ENCODE measurements around the gene SMC1B. TPM values are rescaled to one million over a fixed set of nuclear protein-coding genes. Genes with fewer than 3 reads are reported as not detected.

SMC1B gene
- total RNA-seq, 2 experiments from 2014 or later: 1.8 TPM

DNA sequence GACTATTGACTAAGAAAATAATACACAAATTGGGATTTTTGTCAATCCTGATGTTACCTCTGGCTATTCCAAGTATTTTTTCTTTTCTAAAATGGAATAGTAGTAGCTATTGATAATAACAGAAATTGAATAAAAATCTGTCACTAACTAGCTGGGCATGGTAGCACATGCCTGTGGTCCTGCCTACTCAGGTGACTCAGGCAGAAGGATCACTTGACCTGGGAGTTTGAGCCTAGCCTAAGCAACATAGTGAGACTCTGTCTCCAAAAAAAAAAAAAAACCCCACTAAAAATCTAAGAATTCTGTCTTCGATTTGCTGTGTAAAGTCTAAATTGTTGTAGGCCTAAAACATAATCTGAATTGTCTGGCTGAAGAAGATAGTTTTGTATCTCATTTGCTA is 61.4 kb downstream of the SMC1B start:
- ChIA-PET POLR2A (no interaction called here), CTCF (no interaction called here)
- H3K27me3 Mint-ChIP-seq: no peaks in the 10 kb centered on the region
- TF ChIP-seq, protein P1, sequence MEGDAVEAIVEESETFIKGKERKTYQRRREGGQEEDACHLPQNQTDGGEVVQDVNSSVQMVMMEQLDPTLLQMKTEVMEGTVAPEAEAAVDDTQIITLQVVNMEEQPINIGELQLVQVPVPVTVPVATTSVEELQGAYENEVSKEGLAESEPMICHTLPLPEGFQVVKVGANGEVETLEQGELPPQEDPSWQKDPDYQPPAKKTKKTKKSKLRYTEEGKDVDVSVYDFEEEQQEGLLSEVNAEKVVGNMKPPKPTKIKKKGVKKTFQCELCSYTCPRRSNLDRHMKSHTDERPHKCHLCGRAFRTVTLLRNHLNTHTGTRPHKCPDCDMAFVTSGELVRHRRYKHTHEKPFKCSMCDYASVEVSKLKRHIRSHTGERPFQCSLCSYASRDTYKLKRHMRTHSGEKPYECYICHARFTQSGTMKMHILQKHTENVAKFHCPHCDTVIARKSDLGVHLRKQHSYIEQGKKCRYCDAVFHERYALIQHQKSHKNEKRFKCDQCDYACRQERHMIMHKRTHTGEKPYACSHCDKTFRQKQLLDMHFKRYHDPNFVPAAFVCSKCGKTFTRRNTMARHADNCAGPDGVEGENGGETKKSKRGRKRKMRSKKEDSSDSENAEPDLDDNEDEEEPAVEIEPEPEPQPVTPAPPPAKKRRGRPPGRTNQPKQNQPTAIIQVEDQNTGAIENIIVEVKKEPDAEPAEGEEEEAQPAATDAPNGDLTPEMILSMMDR (IDR thresholded peaks at IDR 0.05): no peak
- peaks cover 5% of the 10 kb centered on the region for H3K4me1 Mint-ChIP-seq (ENCODE audit: low read depth)
- H3K27ac Mint-ChIP-seq: no peak overlapping the region
- H3K36me3 Mint-ChIP-seq (ENCODE audit: low read depth): peaks cover 2% of the 10 kb centered on the region
- DNase-seq (no peak), ATAC-seq (no peak)
- no peaks in the 10 kb centered on the region for H3K9me3 Mint-ChIP-seq
- H3K4me3 Mint-ChIP-seq: no peak overlapping the region
- intact Hi-C loops (cut with micrococcal nuclease): no loop called here

DNA sequence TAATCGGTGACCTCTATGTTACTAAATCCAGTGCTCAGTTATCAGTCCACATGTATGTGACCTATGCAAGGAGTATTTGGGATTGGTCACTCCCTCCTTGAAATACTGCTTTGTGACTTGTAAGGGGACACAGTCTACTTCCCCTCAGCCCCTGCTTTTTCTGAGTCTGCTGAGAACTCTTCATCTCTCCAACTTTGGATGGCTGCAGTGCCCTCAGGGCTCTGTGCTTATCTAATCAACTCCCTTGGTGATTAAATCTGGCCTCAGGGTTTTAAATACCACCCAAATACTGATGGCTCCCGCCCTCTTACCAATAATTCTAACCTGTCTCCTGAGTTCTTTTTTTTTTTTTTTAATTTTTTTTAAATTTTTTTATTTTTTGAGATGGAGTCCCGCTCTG is 63.5 kb downstream of the SMC1B start:
- POLR2A ChIA-PET: no interaction called here
- Mint-ChIP-seq H3K9me3 (no peaks in the 10 kb centered on the region), H3K36me3 (ENCODE audit: low read depth) (peaks cover 8% of the 10 kb centered on the region), H3K27ac (no peak overlapping the region), H3K4me1 (ENCODE audit: low read depth) (peaks cover 4% of the 10 kb centered on the region), H3K4me3 (no peak overlapping the region), H3K27me3 (no peaks in the 10 kb centered on the region)
- intact Hi-C loops (cut with micrococcal nuclease): no loop called here
- CTCF ChIA-PET: no interaction called here
- DNase-seq (no peak), ATAC-seq (no peak)
- TF ChIP-seq, protein P1 (IDR thresholded peaks at IDR 0.05): no peak

DNA sequence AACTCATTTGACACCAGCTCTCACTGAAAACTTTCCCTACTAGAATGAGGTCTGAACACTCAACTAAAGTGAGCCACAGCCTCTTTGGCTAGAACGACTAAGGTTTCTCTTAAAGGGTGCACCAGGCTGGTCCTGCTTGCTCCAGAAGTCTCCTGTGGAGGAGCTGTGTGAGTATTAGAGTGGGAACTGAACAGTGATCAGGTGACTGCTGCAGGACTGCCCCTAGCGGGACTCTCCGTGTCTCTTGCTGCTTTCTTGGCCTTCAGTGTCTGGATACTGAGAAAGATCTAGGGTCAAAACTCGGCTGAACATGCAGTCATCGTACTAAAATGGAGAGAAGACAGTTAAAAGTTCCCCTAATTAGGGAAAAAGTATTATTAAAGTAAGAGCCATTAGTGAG is 69.1 kb downstream of the SMC1B start:
- Mint-ChIP-seq H3K27me3 (no peaks in the 10 kb centered on the region), H3K9me3 (no peaks in the 10 kb centered on the region), H3K27ac (peak overlapping the region; percentile 26), H3K4me1 (ENCODE audit: low read depth) (peaks cover 23% of the 10 kb centered on the region), H3K36me3 (ENCODE audit: low read depth) (peaks cover 24% of the 10 kb centered on the region), H3K4me3 (no peak overlapping the region)
- intact Hi-C loops (cut with micrococcal nuclease): no loop called here
- no peak for DNase-seq
- CTCF ChIA-PET: no interaction called here
- POLR2A ChIA-PET: no interaction called here
- TF ChIP-seq, protein P1 (IDR thresholded peaks at IDR 0.05): no peak
- ATAC-seq: no peak

- H3K4me3 Mint-ChIP-seq: no peak overlapping the region
- POLR2A ChIA-PET: no interaction called here
- TF ChIP-seq, protein P1 (IDR thresholded peaks at IDR 0.05): no peak
- H3K36me3 Mint-ChIP-seq (ENCODE audit: low read depth): peaks cover 25% of the 10 kb centered on the region
- H3K9me3 Mint-ChIP-seq: no peaks in the 10 kb centered on the region
- H3K4me1 Mint-ChIP-seq (ENCODE audit: low read depth): peaks cover 23% of the 10 kb centered on the region
- DNase-seq (no peak), ATAC-seq (no peak)
- intact Hi-C loops (cut with micrococcal nuclease): no loop called here
- H3K27me3 Mint-ChIP-seq: no peaks in the 10 kb centered on the region
- H3K27ac Mint-ChIP-seq: no peak overlapping the region
- CTCF ChIA-PET: no interaction called here
Measured at GRCh38 chr22:45343143-45343542, 70.3 kb downstream of the SMC1B start.

GRCh38 chr22:45341498-45341897 is 71.9 kb downstream of the SMC1B start:
- intact Hi-C loops (cut with micrococcal nuclease): no loop called here
- H3K36me3 Mint-ChIP-seq (ENCODE audit: low read depth): peaks cover 31% of the 10 kb centered on the region
- peak; percentile 97 for ATAC-seq

More at GRCh38 chr22:45341498-45341897, 71.9 kb downstream of the SMC1B start:
- Mint-ChIP-seq H3K4me3 (peak overlapping the region; percentile 24), H3K4me1 (ENCODE audit: low read depth) (peaks cover 36% of the 10 kb centered on the region), H3K27ac (peak overlapping the region; percentile 82), H3K9me3 (no peaks in the 10 kb centered on the region), H3K27me3 (no peaks in the 10 kb centered on the region)
- ChIA-PET CTCF (interaction anchor here (1.1 to 1.6 kb wide), 2 partner anchors 40 to 68 kb away, joined by 3 to 4 read pairs; no protein-coding TSS in a partner anchor), POLR2A (interaction anchor here (0.7 to 1.4 kb wide), 4 partner anchors 10 to 39 kb away, joined by 3 to 5 read pairs (median 3); partner anchors contain the start of gene FAM118A)
- TF ChIP-seq, protein P1 (IDR thresholded peaks at IDR 0.05): no peak
- peak; percentile 82 for DNase-seq

Data from activated CD8-positive, alpha-beta T cell treated with anti-CD3 and anti-CD28 coated beads for 36 hours (primary cell).